Measurements from ENCODE around the gene TWF1. TPM values are rescaled to one million over a fixed set of nuclear protein-coding genes. Genes with fewer than 3 reads are reported as not detected.

Gene TWF1
- total and polyA plus RNA-seq, 2 experiments from 2014 or later, result 66.0 to 162 TPM

- Histone ChIP-seq H3K79me2 (peaks cover 39% of the 10 kb centered on the region), H3K4me3 (peak overlapping the region; percentile 92), H3K27me3 (no peaks in the 10 kb centered on the region), H3K4me2 (peak overlapping the region; percentile 89), H3K9me2 (replicated peaks; ENCODE audit: insufficient read depth) (no peaks in the 10 kb centered on the region), H2AFZ (peak overlapping the region; percentile 76), H4K20me1 (ENCODE audit: insufficient read depth, poor library complexity, severe bottlenecking) (no peaks in the 10 kb centered on the region), H3K27ac (peak overlapping the region; percentile 100), H3K36me3 (replicated peaks; ENCODE audit: insufficient read depth, low read depth) (no peaks in the 10 kb centered on the region), H3K4me1 (ENCODE audit: insufficient read depth) (peaks cover 14% of the 10 kb centered on the region), H3K9me3 (ENCODE audit: low read depth) (no peaks in the 10 kb centered on the region)
- no peak for DNase-seq (ENCODE audit: low spot score)
- no peak for TF ChIP-seq EZH2 (IDR thresholded peaks at IDR 0.05; ENCODE audit: borderline replicate concordance)
- no peak for TF ChIP-seq EZH2phosphoT487 (IDR thresholded peaks at IDR 0.05; ENCODE audit: low read depth, severe bottlenecking, unreplicated experiment)
- TF ChIP-seq CTCF (IDR thresholded peaks at IDR 0.05; ENCODE audit: poor library complexity), result no peak
- 47% methylated on average over 6 of the region's 6 CpGs for WGBS (ENCODE audit: low lambda C conversion rate, missing lambda C conversion rate)
Measured at GRCh38 chr12:43835264-43835655, 29.1 kb upstream of the TWF1 start.

- TF ChIP-seq EZH2phosphoT487 (IDR thresholded peaks at IDR 0.05; ENCODE audit: low read depth, severe bottlenecking, unreplicated experiment) (no peak), EZH2 (IDR thresholded peaks at IDR 0.05; ENCODE audit: borderline replicate concordance) (no peak), CTCF (IDR thresholded peaks at IDR 0.05; ENCODE audit: poor library complexity) (no peak)
Measured at GRCh38 chr12:43832463-43833168, 26.5 kb upstream of the TWF1 start.

GRCh38 chr12:43827093-43827492, 21.0 kb upstream of the TWF1 start:
- H3K79me2 ChIP-seq, result no peaks in the 10 kb centered on the region

More at GRCh38 chr12:43832463-43833168, 26.5 kb upstream of the TWF1 start:
- H3K4me3 ChIP-seq, result no peak overlapping the region
- no peaks in the 10 kb centered on the region for H3K27me3 ChIP-seq
- DNase-seq (ENCODE audit: low spot score), result no peak
- peaks cover 13% of the 10 kb centered on the region for H3K79me2 ChIP-seq
- H3K36me3 ChIP-seq (replicated peaks; ENCODE audit: insufficient read depth, low read depth), result no peaks in the 10 kb centered on the region
- H3K9me2 ChIP-seq (replicated peaks; ENCODE audit: insufficient read depth), result no peaks in the 10 kb centered on the region
- no peaks in the 10 kb centered on the region for H4K20me1 ChIP-seq (ENCODE audit: insufficient read depth, poor library complexity, severe bottlenecking)
- no peak overlapping the region for H2AFZ ChIP-seq
- H3K4me2 ChIP-seq, result no peak overlapping the region
- no peaks in the 10 kb centered on the region for H3K9me3 ChIP-seq (ENCODE audit: low read depth)
- 83% methylated on average over 4 of the region's 4 CpGs for WGBS (ENCODE audit: low lambda C conversion rate, missing lambda C conversion rate)
- H3K27ac ChIP-seq, result no peak overlapping the region
- peaks cover 13% of the 10 kb centered on the region for H3K4me1 ChIP-seq (ENCODE audit: insufficient read depth)

GRCh38 chr12:43826681-43827080, 20.6 kb upstream of the TWF1 start:
- 83% methylated on average over 3 of the region's 3 CpGs for WGBS (ENCODE audit: low lambda C conversion rate, missing lambda C conversion rate)
- H3K79me2 ChIP-seq, result no peaks in the 10 kb centered on the region

More at GRCh38 chr12:43827093-43827492, 21.0 kb upstream of the TWF1 start:
- Histone ChIP-seq H3K27ac (no peak overlapping the region), H2AFZ (no peak overlapping the region), H4K20me1 (ENCODE audit: insufficient read depth, poor library complexity, severe bottlenecking) (no peaks in the 10 kb centered on the region), H3K9me2 (replicated peaks; ENCODE audit: insufficient read depth) (no peaks in the 10 kb centered on the region), H3K4me1 (ENCODE audit: insufficient read depth) (no peaks in the 10 kb centered on the region), H3K9me3 (ENCODE audit: low read depth) (no peaks in the 10 kb centered on the region), H3K4me2 (no peak overlapping the region), H3K27me3 (no peaks in the 10 kb centered on the region), H3K36me3 (replicated peaks; ENCODE audit: insufficient read depth, low read depth) (no peaks in the 10 kb centered on the region), H3K4me3 (no peak overlapping the region)
- no peak for TF ChIP-seq EZH2 (IDR thresholded peaks at IDR 0.05; ENCODE audit: borderline replicate concordance)
- WGBS (ENCODE audit: low lambda C conversion rate, missing lambda C conversion rate), result 90% methylated on average over 1 of the region's 1 CpG
- DNase-seq (ENCODE audit: low spot score), result no peak

More at GRCh38 chr12:43826681-43827080, 20.6 kb upstream of the TWF1 start:
- H3K9me3 ChIP-seq (ENCODE audit: low read depth), result no peaks in the 10 kb centered on the region
- no peak overlapping the region for H3K27ac ChIP-seq
- TF ChIP-seq EZH2 (IDR thresholded peaks at IDR 0.05; ENCODE audit: borderline replicate concordance) (no peak), CTCF (IDR thresholded peaks at IDR 0.05; ENCODE audit: poor library complexity) (no peak), EZH2phosphoT487 (IDR thresholded peaks at IDR 0.05; ENCODE audit: low read depth, severe bottlenecking, unreplicated experiment) (no peak)
- H2AFZ ChIP-seq, result no peak overlapping the region
- no peaks in the 10 kb centered on the region for H4K20me1 ChIP-seq (ENCODE audit: insufficient read depth, poor library complexity, severe bottlenecking)
- H3K4me3 ChIP-seq, result no peak overlapping the region
- no peaks in the 10 kb centered on the region for H3K9me2 ChIP-seq (replicated peaks; ENCODE audit: insufficient read depth)
- DNase-seq (ENCODE audit: low spot score), result no peak
- H3K27me3 ChIP-seq, result no peaks in the 10 kb centered on the region
- no peaks in the 10 kb centered on the region for H3K36me3 ChIP-seq (replicated peaks; ENCODE audit: insufficient read depth, low read depth)
- H3K4me1 ChIP-seq (ENCODE audit: insufficient read depth), result no peaks in the 10 kb centered on the region
- H3K4me2 ChIP-seq, result no peak overlapping the region

Data from hepatocyte (in vitro differentiated cells).